Left ventricle myocardium inferior (tissue), 1 donor: ENCODE results near the gene LAMP5. TPM values are rescaled to one million over a fixed set of nuclear protein-coding genes. Genes with fewer than 3 reads are reported as not detected.

Source experiments
- DNase-seq: peaks from one replicate; pipeline ENCODE4 v3.0.0-alpha.2; 2020
- H3K27ac ChIP-seq: fragments of 200-600 bp; replicated peaks from 2 replicates; pipeline ENCODE4 v1.8.0; 2021
- H3K27me3 ChIP-seq: fragments of 200-600 bp; 2 replicates; pipeline ENCODE4 v1.8.0; 2021; ENCODE audit warnings: low read depth
- H3K36me3 ChIP-seq: fragments of 200-600 bp; 2 replicates; pipeline ENCODE4 v1.8.0; 2021
- H3K4me1 ChIP-seq: fragments of 200-600 bp; 2 replicates; pipeline ENCODE4 v1.8.0; 2021
- H3K4me3 ChIP-seq: fragments of 200-600 bp; 2 replicates; pipeline ENCODE4 v1.8.0; 2021; ENCODE audit warnings: mild to moderate bottlenecking, moderate library complexity
- H3K9me3 ChIP-seq: fragments of 200-600 bp; replicated peaks from 2 replicates; pipeline ENCODE4 v1.8.0; 2021
- intact Hi-C: fragments of 100-400 bp; cut with micrococcal nuclease; formaldehyde crosslinking; loops from one replicate; pipeline ENCODE4 v1.11.0; 2022
- total RNA-seq: library from RNA; stranded (reverse); fragmentation: NEBNext Ultra II Directional; extraction: Animal tissue kit (Norgen Biotek cat#: 25700); gene quantifications from one replicate; pipeline ENCODE4 v1.2.1, GENCODE V29; 2021
- TF ChIP-seq, protein P1 (sequence below): fragments of 200-600 bp; IDR thresholded peaks from 2 replicates; pipeline ENCODE4 v1.8.0; 2021; ENCODE audit warnings: antibody characterized with exemption, mild to moderate bottlenecking, borderline replicate concordance
- donor health status: DM: no; HTN: yes; CAD: no; lungs with severe emphysema.

Gene LAMP5
- total RNA-seq, 1 donor from 2014 or later: not detected

- intact Hi-C loops: no loop called here
- no peak for DNase-seq
- TF ChIP-seq, protein P1, sequence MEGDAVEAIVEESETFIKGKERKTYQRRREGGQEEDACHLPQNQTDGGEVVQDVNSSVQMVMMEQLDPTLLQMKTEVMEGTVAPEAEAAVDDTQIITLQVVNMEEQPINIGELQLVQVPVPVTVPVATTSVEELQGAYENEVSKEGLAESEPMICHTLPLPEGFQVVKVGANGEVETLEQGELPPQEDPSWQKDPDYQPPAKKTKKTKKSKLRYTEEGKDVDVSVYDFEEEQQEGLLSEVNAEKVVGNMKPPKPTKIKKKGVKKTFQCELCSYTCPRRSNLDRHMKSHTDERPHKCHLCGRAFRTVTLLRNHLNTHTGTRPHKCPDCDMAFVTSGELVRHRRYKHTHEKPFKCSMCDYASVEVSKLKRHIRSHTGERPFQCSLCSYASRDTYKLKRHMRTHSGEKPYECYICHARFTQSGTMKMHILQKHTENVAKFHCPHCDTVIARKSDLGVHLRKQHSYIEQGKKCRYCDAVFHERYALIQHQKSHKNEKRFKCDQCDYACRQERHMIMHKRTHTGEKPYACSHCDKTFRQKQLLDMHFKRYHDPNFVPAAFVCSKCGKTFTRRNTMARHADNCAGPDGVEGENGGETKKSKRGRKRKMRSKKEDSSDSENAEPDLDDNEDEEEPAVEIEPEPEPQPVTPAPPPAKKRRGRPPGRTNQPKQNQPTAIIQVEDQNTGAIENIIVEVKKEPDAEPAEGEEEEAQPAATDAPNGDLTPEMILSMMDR: no peak
- H3K9me3 ChIP-seq: no peaks in the 10 kb centered on the region
- no peaks in the 10 kb centered on the region for H3K36me3 ChIP-seq
- no peaks in the 10 kb centered on the region for H3K4me1 ChIP-seq
- no peak overlapping the region for H3K27ac ChIP-seq
- no peaks in the 10 kb centered on the region for H3K27me3 ChIP-seq
- H3K4me3 ChIP-seq: no peak overlapping the region
These were observed 23.1 kb upstream of the LAMP5 start for GRCh38 chr20:9491324-9491723.

DNA sequence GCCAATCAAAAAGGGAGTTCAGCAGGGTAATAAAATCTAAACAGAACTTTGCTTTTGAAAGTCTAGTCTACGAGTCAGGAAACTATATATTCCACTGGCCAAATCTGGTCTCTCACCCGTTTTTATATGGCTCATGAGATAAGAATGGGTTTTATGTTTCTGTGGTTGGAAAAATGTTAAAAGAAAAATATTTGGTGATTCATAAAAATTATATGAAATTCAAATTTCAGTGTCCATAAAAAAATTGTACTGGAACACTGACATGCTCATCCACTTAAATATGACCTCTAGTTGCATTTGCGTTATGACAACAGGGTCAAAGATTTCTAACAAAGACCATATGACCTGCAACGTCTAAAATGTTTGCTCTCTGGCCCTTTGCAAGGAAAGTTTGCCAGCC is 22.3 kb upstream of the LAMP5 start:
- Histone ChIP-seq H3K4me3 (no peak overlapping the region), H3K27me3 (no peaks in the 10 kb centered on the region), H3K9me3 (no peaks in the 10 kb centered on the region), H3K36me3 (no peaks in the 10 kb centered on the region), H3K27ac (no peak overlapping the region), H3K4me1 (no peaks in the 10 kb centered on the region)
- TF ChIP-seq, protein P1: no peak
- DNase-seq: no peak
- intact Hi-C loops: no loop called here

GRCh38 chr20:9493803-9494202 is 20.6 kb upstream of the LAMP5 start:
- no peaks in the 10 kb centered on the region for H3K9me3 ChIP-seq
- H3K27me3 ChIP-seq: no peaks in the 10 kb centered on the region
- no peak overlapping the region for H3K27ac ChIP-seq
- DNase-seq: no peak
- intact Hi-C loops: no loop called here
- no peaks in the 10 kb centered on the region for H3K4me1 ChIP-seq
- no peaks in the 10 kb centered on the region for H3K36me3 ChIP-seq
- TF ChIP-seq, protein P1: no peak
- no peak overlapping the region for H3K4me3 ChIP-seq

DNA sequence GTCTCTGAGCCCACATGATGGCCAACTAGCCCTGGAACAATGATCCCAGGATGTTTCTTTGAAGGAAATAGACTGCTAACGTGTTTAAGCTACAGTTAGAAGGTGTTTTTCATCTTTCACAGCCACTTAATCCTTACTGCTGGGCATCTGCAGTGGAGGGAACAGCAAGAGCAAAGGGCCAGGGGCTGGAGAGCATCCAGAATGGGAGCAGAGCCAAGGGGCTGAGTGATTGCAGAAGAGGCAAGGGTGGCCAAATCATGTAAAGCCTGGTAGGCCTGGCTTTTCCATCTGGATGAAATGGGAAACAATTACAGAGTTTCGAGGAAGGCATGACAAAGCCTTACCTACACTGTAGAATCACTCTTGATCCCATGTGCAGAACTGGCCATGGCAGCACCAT is 18.7 kb upstream of the LAMP5 start:
- H3K27ac ChIP-seq: no peak overlapping the region
- TF ChIP-seq, protein P1: no peak
- no peaks in the 10 kb centered on the region for H3K27me3 ChIP-seq
- H3K36me3 ChIP-seq: no peaks in the 10 kb centered on the region
- intact Hi-C loops: no loop called here
- H3K4me1 ChIP-seq: no peaks in the 10 kb centered on the region
- no peak for DNase-seq
- no peak overlapping the region for H3K4me3 ChIP-seq
- no peaks in the 10 kb centered on the region for H3K9me3 ChIP-seq

GRCh38 chr20:9496155-9496554 is 18.2 kb upstream of the LAMP5 start:
- no peaks in the 10 kb centered on the region for H3K9me3 ChIP-seq
- no peaks in the 10 kb centered on the region for H3K4me1 ChIP-seq
- intact Hi-C loops: no loop called here
- H3K4me3 ChIP-seq: no peak overlapping the region
- H3K36me3 ChIP-seq: no peaks in the 10 kb centered on the region
- no peaks in the 10 kb centered on the region for H3K27me3 ChIP-seq
- TF ChIP-seq, protein P1: no peak
- H3K27ac ChIP-seq: no peak overlapping the region
- DNase-seq: no peak

- intact Hi-C loops: no loop called here
- H3K27ac ChIP-seq: no peak overlapping the region
- H3K9me3 ChIP-seq: no peaks in the 10 kb centered on the region
- H3K4me3 ChIP-seq: no peak overlapping the region
- no peaks in the 10 kb centered on the region for H3K36me3 ChIP-seq
- no peaks in the 10 kb centered on the region for H3K4me1 ChIP-seq
- TF ChIP-seq, protein P1: no peak
- no peak for DNase-seq
- H3K27me3 ChIP-seq: no peaks in the 10 kb centered on the region
These were observed 16.1 kb upstream of the LAMP5 start for GRCh38 chr20:9498322-9498721.
